WTC11 (cell line): Measurements from ENCODE around the gene HELZ. TPM values are rescaled to one million over a fixed set of nuclear protein-coding genes. Genes with fewer than 3 reads are reported as not detected.

Experiments used
- ATAC-seq: fragments of 200-7000 bp; cut with Tn5 transposase; 2 replicates; pipeline ENCODE4 v1.10.0; 2021; ENCODE audit warnings: mild to moderate bottlenecking, moderate library complexity
- CTCF ChIA-PET: fragments of 300-600 bp; sonication (Branson Sonifier 250); formaldehyde crosslinking; loops from one replicate; lab custom pipeline; 2021; ENCODE audit warnings: antibody characterized with exemption; lab: Charles Lee
- POLR2A ChIA-PET: fragments of 350-600 bp; sonication (Branson Sonifier 250); formaldehyde crosslinking; loops from one replicate; lab custom pipeline; 2021; ENCODE audit warnings: antibody characterized with exemption; lab: Charles Lee
- DNase-seq: peaks from one replicate; pipeline ENCODE4 v3.0.0; 2021; ENCODE audit warnings: low spot score
- H3K27ac Mint-ChIP-seq: 2 replicates; pipeline ENCODE4 v1.8.0; 2021; ENCODE audit warnings: mixed read lengths
- H3K27me3 Mint-ChIP-seq: 2 replicates; pipeline ENCODE4 v1.8.0; 2021; ENCODE audit warnings: low read depth, mild to moderate bottlenecking, moderate library complexity, mixed read lengths
- H3K36me3 Mint-ChIP-seq: 2 replicates; pipeline ENCODE4 v1.8.0; 2021; ENCODE audit warnings: mixed read lengths
- H3K4me1 Mint-ChIP-seq: 2 replicates; pipeline ENCODE4 v1.8.0; 2022; ENCODE audit warnings: mixed read lengths
- H3K4me3 Mint-ChIP-seq: 2 replicates; pipeline ENCODE4 v1.8.0; 2021; ENCODE audit warnings: mild to moderate bottlenecking, moderate library complexity, mixed read lengths
- H3K9me3 Mint-ChIP-seq: 2 replicates; pipeline ENCODE4 v1.8.0; 2021; ENCODE audit warnings: mixed read lengths
- ATF1 ChIP-seq: sonication (generic); formaldehyde crosslinking; IDR thresholded peaks from 2 replicates; pipeline ENCODE4 v1.8.1; 2023; ENCODE audit warnings: mild to moderate bottlenecking, moderate library complexity, missing genetic modification reagents
- ATF6 ChIP-seq: sonication (generic); formaldehyde crosslinking; IDR thresholded peaks from 2 replicates; pipeline ENCODE4 v1.8.1; 2023; ENCODE audit warnings: mild to moderate bottlenecking, missing genetic modification reagents
- FOXP4 ChIP-seq: sonication (generic); formaldehyde crosslinking; IDR thresholded peaks from 2 replicates; pipeline ENCODE4 v1.8.0; 2022; ENCODE audit warnings: mild to moderate bottlenecking, missing genetic modification reagents
- IRF1 ChIP-seq: sonication (generic); formaldehyde crosslinking; IDR thresholded peaks from 2 replicates; pipeline ENCODE4 v1.8.0; 2023; ENCODE audit warnings: missing genetic modification reagents
- NFATC4 ChIP-seq: fragments of 250-450 bp; sonication (Bioruptor Pico); IDR thresholded peaks from 2 replicates; pipeline ENCODE4 v1.9.0; 2021; ENCODE audit warnings: mild to moderate bottlenecking
- PRDM15 ChIP-seq: sonication (generic); formaldehyde crosslinking; IDR thresholded peaks from 2 replicates; pipeline ENCODE4 v1.8.0; 2022; ENCODE audit warnings: missing genetic modification reagents
- RELA ChIP-seq: sonication (generic); formaldehyde crosslinking; IDR thresholded peaks from 2 replicates; pipeline ENCODE4 v1.8.1; 2022; ENCODE audit warnings: missing genetic modification reagents, mild to moderate bottlenecking, borderline replicate concordance
- SOX15 ChIP-seq: fragments of 250-450 bp; sonication (Bioruptor Pico); IDR thresholded peaks from 2 replicates; pipeline ENCODE4 v1.9.0; 2021; ENCODE audit warnings: mild to moderate bottlenecking
- ZNF232 ChIP-seq: sonication (generic); formaldehyde crosslinking; IDR thresholded peaks from 2 replicates; pipeline ENCODE4 v1.8.0; 2022; ENCODE audit warnings: mild to moderate bottlenecking, missing genetic modification reagents
- ZNF281 ChIP-seq: sonication (generic); formaldehyde crosslinking; IDR thresholded peaks from 2 replicates; pipeline ENCODE4 v1.8.0; 2023; ENCODE audit warnings: mild to moderate bottlenecking, missing genetic modification reagents
- ZNF532 ChIP-seq: fragments of 250-450 bp; sonication (Bioruptor Pico); IDR thresholded peaks from 2 replicates; pipeline ENCODE4 v1.9.0; 2021; ENCODE audit warnings: mild to moderate bottlenecking, borderline replicate concordance
- ZSCAN18 ChIP-seq: fragments of 250-450 bp; sonication (Bioruptor Pico); IDR thresholded peaks from 2 replicates; pipeline ENCODE4 v2.1.2; 2022; ENCODE audit warnings: mild to moderate bottlenecking, moderate library complexity
- total RNA-seq: library from RNA; stranded (reverse); gene quantifications from 3 replicates; pipeline ENCODE4 v1.2.3, GENCODE V29; 2021

HELZ gene
- total RNA-seq, 1 experiment from 2014 or later: 49.1 TPM

GRCh38 chr17:67110619-67111018 lies 134.4 kb downstream of the HELZ start:
- no peak for ATAC-seq
- ChIA-PET POLR2A (no interaction called here), CTCF (no interaction called here)
- Mint-ChIP-seq H3K27ac (no peak overlapping the region; the same call in 1 of the 2 replicates), H3K27me3 (no peaks in the 10 kb centered on the region), H3K4me1 (no peaks in the 10 kb centered on the region), H3K4me3 (no peak overlapping the region), H3K36me3 (peaks cover 37% of the 10 kb centered on the region), H3K9me3 (no peaks in the 10 kb centered on the region)
- TF ChIP-seq ZNF232: no peak
- no peak for TF ChIP-seq FOXP4
- no peak for TF ChIP-seq ZSCAN18
- no peak for TF ChIP-seq PRDM15 (CRISPR knock-in tag)
- TF ChIP-seq NFATC4: no peak
- no peak for TF ChIP-seq RELA (CRISPR knock-in tag)
- TF ChIP-seq ATF1: no peak
- DNase-seq: no peak

- H3K4me1 Mint-ChIP-seq: no peaks in the 10 kb centered on the region
- ChIA-PET CTCF (no interaction called here), POLR2A (no interaction called here)
- no peaks in the 10 kb centered on the region for H3K9me3 Mint-ChIP-seq
- H3K36me3 Mint-ChIP-seq: peaks cover 43% of the 10 kb centered on the region
- TF ChIP-seq ZNF281 (no peak), ATF6 (CRISPR knock-in tag) (no peak), IRF1 (CRISPR knock-in tag) (no peak), ZNF532 (CRISPR knock-in tag) (no peak), SOX15 (CRISPR knock-in tag) (no peak)
- H3K27me3 Mint-ChIP-seq: no peaks in the 10 kb centered on the region
- no peak for ATAC-seq
- H3K4me3 Mint-ChIP-seq: no peak overlapping the region
- no peak for DNase-seq
- no peak overlapping the region for H3K27ac Mint-ChIP-seq
These were observed 135.9 kb downstream of the HELZ start for GRCh38 chr17:67109111-67109510.
